Gastrocnemius medialis (tissue), 4 donors: ENCODE results near the gene TGFBRAP1. TPM values are rescaled to one million over a fixed set of nuclear protein-coding genes. Genes with fewer than 3 reads are reported as not detected.

Experiments
- ATAC-seq, 2 donors: fragments of 150-250 bp; one replicate each; pipeline ENCODE4 v1.9.1; 2016
- DNase-seq, 2 donors: peaks; one replicate each; pipeline ENCODE4 v3.0.0-alpha.2; 2019
- H3K27ac ChIP-seq, 4 donors: fragments of 200-600 bp; sonication (generic); 1 replicate in 1 of 4; 2 replicates in 3 of 4; pipeline ENCODE4 v1.5.1; 2016 to 2018; ENCODE audit warnings: mild to moderate bottlenecking in 2 of 4, moderate library complexity in 1 of 4
- H3K27me3 ChIP-seq, 3 donors: fragments of 200-600 bp; sonication (generic) in 2 of 3; 1 replicate in 1 of 3; 2 replicates in 2 of 3; pipeline versions ENCODE4 v1.5.1 to v1.6.0; 2016 to 2019; ENCODE audit warnings: mild to moderate bottlenecking in 1 of 3, moderate library complexity in 1 of 3
- H3K36me3 ChIP-seq, 2 donors: fragments of 200-600 bp; sonication (generic) in 1 of 2; one replicate each; pipeline ENCODE4 v1.5.1; 2017 to 2018
- H3K4me1 ChIP-seq, 2 donors: fragments of 200-600 bp; sonication (generic) in 1 of 2; one replicate each; pipeline ENCODE4 v1.5.1; 2016 to 2017; ENCODE audit warnings: mild to moderate bottlenecking in 2 of 2
- H3K4me3 ChIP-seq, 4 donors: fragments of 200-600 bp; sonication (generic) in 3 of 4; 1 replicate in 1 of 4; 2 replicates in 3 of 4; pipeline ENCODE4 v1.5.1; 2016 to 2019; ENCODE audit warnings: mild to moderate bottlenecking in 2 of 4
- H3K9me3 ChIP-seq, 3 donors: fragments of 200-600 bp; sonication (generic) in 2 of 3; 1 replicate in 1 of 3; 2 replicates in 2 of 3; pipeline ENCODE4 v1.5.1; 2016 to 2019
- CTCF ChIP-seq, 5 experiments: fragments of 450-650 bp in 3 of 5; fragments of 200-600 bp in 2 of 5; sonication (generic) in 2 of 5; IDR thresholded peaks in 4 of 5; conservative IDR thresholded peaks in 1 of 5; 1 replicate in 4 of 5; 2 replicates in 1 of 5; pipeline ENCODE4 v1.5.1; 2016 to 2019; ENCODE audit warnings: antibody characterized with exemption in 5 of 5, mild to moderate bottlenecking in 3 of 5, moderate library complexity in 3 of 5
- POLR2A ChIP-seq, 2 donors: fragments of 450-650 bp; IDR thresholded peaks; one replicate each; pipeline ENCODE4 v1.6.1; 2017; ENCODE audit warnings: antibody characterized with exemption in 2 of 2, mild to moderate bottlenecking in 2 of 2, moderate library complexity in 2 of 2
- in situ Hi-C, 4 donors: fragments of 200-750 bp; cut with MboI; loops; one replicate each; pipeline versions ENCODE4 v1.15.0 to v1.8.0; 2017; ENCODE audit warnings: low sequenced_read_pairs in 4 of 4
- intact Hi-C: fragments of 100-400 bp; cut with DNase I; formaldehyde crosslinking; loops from one replicate; pipeline ENCODE4 v1.15.1; 2023; ENCODE audit warnings: low total_unique reads
- total RNA-seq, 4 donors: library from RNA; depleted of rRNA; stranded (reverse); fragments of >200 nt; gene quantifications; one replicate each; pipeline versions ENCODE4 v1.1.0 to v1.2.3, GENCODE V29; 2016

TGFBRAP1 gene
- total RNA-seq, 4 donors from 2014 or later, result 19.7 to 28.9 (median 20.3) TPM

GRCh38 chr2:105288133-105288532 lies 41.4 kb downstream of the TGFBRAP1 start:
- H3K4me1 ChIP-seq, result no peaks in the 10 kb centered on the region
- DNase-seq, result no peak
- no peak for TF ChIP-seq POLR2A (IDR thresholded peaks at IDR 0.05)
- TF ChIP-seq CTCF (IDR thresholded peaks at IDR 0.05 in 4 of 5, conservative IDR thresholded peaks at IDR 0.05 in 1 of 5), result no peak
- H3K9me3 ChIP-seq, result no peaks in the 10 kb centered on the region
- intact Hi-C loops (no loop called here), in situ Hi-C loops (no loop called here)
- no peak overlapping the region for H3K27ac ChIP-seq
- ATAC-seq, result no peak
- no peak overlapping the region for H3K4me3 ChIP-seq
- no peaks in the 10 kb centered on the region for H3K27me3 ChIP-seq
- peaks cover 0 to 41% of the 10 kb centered on the region in 2 donors for H3K36me3 ChIP-seq

- TF ChIP-seq CTCF (IDR thresholded peaks at IDR 0.05 in 4 of 5, conservative IDR thresholded peaks at IDR 0.05 in 1 of 5) (peak in 3 of 5 experiments; percentile 20 to 49 (median 36)), POLR2A (IDR thresholded peaks at IDR 0.05) (no peak)
- Histone ChIP-seq H3K4me1 (no peaks in the 10 kb centered on the region), H3K36me3 (peaks cover 0 to 45% of the 10 kb centered on the region in 2 donors), H3K9me3 (no peaks in the 10 kb centered on the region), H3K4me3 (no peak overlapping the region), H3K27me3 (no peaks in the 10 kb centered on the region), H3K27ac (no peak overlapping the region)
- in situ Hi-C loops, result no loop called here
- intact Hi-C loops, result no loop called here
- DNase-seq (no peak), ATAC-seq (peak in 1 of 2 donors; percentile 56)
Measured at GRCh38 chr2:105287692-105288091, 41.8 kb downstream of the TGFBRAP1 start.

- Histone ChIP-seq H3K9me3 (no peaks in the 10 kb centered on the region), H3K4me3 (no peak overlapping the region), H3K27ac (no peak overlapping the region), H3K27me3 (no peaks in the 10 kb centered on the region), H3K4me1 (no peaks in the 10 kb centered on the region), H3K36me3 (peaks cover 0 to 37% of the 10 kb centered on the region in 2 donors)
- intact Hi-C loops (no loop called here), in situ Hi-C loops (no loop called here)
- no peak for ATAC-seq
- no peak for DNase-seq
- no peak for TF ChIP-seq CTCF (IDR thresholded peaks at IDR 0.05 in 4 of 5, conservative IDR thresholded peaks at IDR 0.05 in 1 of 5)
- TF ChIP-seq POLR2A (IDR thresholded peaks at IDR 0.05), result no peak
Measured at GRCh38 chr2:105283532-105283931, 46.0 kb downstream of the TGFBRAP1 start.

GRCh38 chr2:105280281-105280680 lies 49.3 kb downstream of the TGFBRAP1 start:
- Histone ChIP-seq H3K27me3 (no peaks in the 10 kb centered on the region), H3K4me3 (no peak overlapping the region), H3K4me1 (no peaks in the 10 kb centered on the region), H3K36me3 (peaks cover 0 to 64% of the 10 kb centered on the region in 2 donors), H3K9me3 (no peaks in the 10 kb centered on the region), H3K27ac (no peak overlapping the region)
- ATAC-seq, result no peak
- no peak for DNase-seq
- TF ChIP-seq POLR2A (IDR thresholded peaks at IDR 0.05), result no peak
- intact Hi-C loops, result no loop called here
- in situ Hi-C loops, result no loop called here

GRCh38 chr2:105279126-105279525 lies 50.4 kb downstream of the TGFBRAP1 start:
- no peaks in the 10 kb centered on the region for H3K4me1 ChIP-seq
- intact Hi-C loops, result no loop called here
- no peak overlapping the region for H3K4me3 ChIP-seq
- TF ChIP-seq CTCF (IDR thresholded peaks at IDR 0.05 in 4 of 5, conservative IDR thresholded peaks at IDR 0.05 in 1 of 5), result no peak
- no peak for TF ChIP-seq POLR2A (IDR thresholded peaks at IDR 0.05)
- ATAC-seq (no peak), DNase-seq (no peak)
- H3K9me3 ChIP-seq, result no peaks in the 10 kb centered on the region
- H3K36me3 ChIP-seq, result peaks cover 0 to 67% of the 10 kb centered on the region in 2 donors
- in situ Hi-C loops, result no loop called here
- H3K27ac ChIP-seq, result no peak overlapping the region
- no peaks in the 10 kb centered on the region for H3K27me3 ChIP-seq
